Activated naive CD4-positive, alpha-beta T cell treated with anti-CD3 and anti-CD28 coated beads, Interleukin-2, amount 50 U/mL, for 16 hours (primary cell): Measurements from ENCODE around the gene UCK2.

ENCODE experiments used
- DNase-seq: peaks from one replicate; pipeline ENCODE4 v3.0.0-alpha.2; 2020

Gene UCK2

GRCh38 chr1:165947797-165948455 is 120.5 kb downstream of the UCK2 start:
- DNase-seq, result no peak

GRCh38 chr1:165949335-165950130 is 122.1 kb downstream of the UCK2 start:
- no peak for DNase-seq

GRCh38 chr1:165954940-165955339 is 127.5 kb downstream of the UCK2 start:
- no peak for DNase-seq

- no peak for DNase-seq
Measured at GRCh38 chr1:165958306-165958705, 130.9 kb downstream of the UCK2 start.

- no peak for DNase-seq
Measured at GRCh38 chr1:165960136-165960535, 132.7 kb downstream of the UCK2 start.

GRCh38 chr1:165960881-165961280 is 133.5 kb downstream of the UCK2 start:
- no peak for DNase-seq
